Stimulated activated CD4-positive, alpha-beta T cell treated with anti-CD3 and anti-CD28 coated beads, Interleukin-1b, Interleukin-23, amount 100 ng/mL, for 4 hours (primary cell): Measurements from ENCODE around the gene MLLT1.

Experiments
- DNase-seq, 2 donors: peaks; one replicate each; pipeline ENCODE4 v3.0.0-alpha.2; 2020; ENCODE audit warnings: low read depth in 2 of 2

Gene MLLT1

GRCh38 chr19:6235031-6235951 is 44.5 kb downstream of the MLLT1 start:
- DNase-seq: no peak

- DNase-seq: no peak
Measured at GRCh38 chr19:6234527-6234926, 45.2 kb downstream of the MLLT1 start.

GRCh38 chr19:6233827-6234511 is 45.8 kb downstream of the MLLT1 start:
- no peak for DNase-seq

GRCh38 chr19:6233056-6233826 is 46.5 kb downstream of the MLLT1 start:
- no peak for DNase-seq

GRCh38 chr19:6232601-6233055 is 47.1 kb downstream of the MLLT1 start:
- DNase-seq: no peak

- no peak for DNase-seq
Measured at GRCh38 chr19:6230991-6231448, 48.8 kb downstream of the MLLT1 start.

GRCh38 chr19:6229951-6230712 is 49.6 kb downstream of the MLLT1 start:
- no peak for DNase-seq

GRCh38 chr19:6229216-6229913 is 50.4 kb downstream of the MLLT1 start:
- no peak for DNase-seq

GRCh38 chr19:6228551-6229215 is 51.1 kb downstream of the MLLT1 start:
- DNase-seq: no peak

GRCh38 chr19:6227936-6228325 is 51.8 kb downstream of the MLLT1 start:
- DNase-seq: no peak

- no peak for DNase-seq
Measured at GRCh38 chr19:6227156-6227935, 52.4 kb downstream of the MLLT1 start.

- DNase-seq: no peak
Measured at GRCh38 chr19:6226444-6227155, 53.2 kb downstream of the MLLT1 start.

- no peak for DNase-seq
Measured at GRCh38 chr19:6226012-6226411, 53.8 kb downstream of the MLLT1 start.

GRCh38 chr19:6225232-6225865 is 54.4 kb downstream of the MLLT1 start:
- DNase-seq: no peak

GRCh38 chr19:6224308-6224675 is 55.5 kb downstream of the MLLT1 start:
- DNase-seq: no peak

- no peak for DNase-seq
Measured at GRCh38 chr19:6223461-6224307, 56.1 kb downstream of the MLLT1 start.

- DNase-seq: no peak
Measured at GRCh38 chr19:6222884-6223283, 56.9 kb downstream of the MLLT1 start.
